GM12878 (cell line): ENCODE results near the gene IFITM2. TPM values are rescaled to one million over a fixed set of nuclear protein-coding genes. Genes with fewer than 3 reads are reported as not detected.

Experiments
- ATAC-seq: fragments of 200-7000 bp; cut with Tn5 transposase; 3 replicates; pipeline ENCODE4 v1.9.1; 2020; ENCODE audit warnings: mild to moderate bottlenecking, moderate library complexity
- BruUV-seq: library from RNA; stranded (reverse); fragments of 400-500 nt; replicated peaks from 2 replicates; lab custom pipeline; 2021; lab: Mats Ljungman, UMichigan
- CTCF ChIA-PET: fragments of 300-600 bp; sonication (Branson Sonifier 250); formaldehyde crosslinking; extraction: SDS; loops from one replicate; lab custom pipeline; 2021; ENCODE audit warnings: inconsistent platforms; lab: Yijun Ruan, JAX
- POLR2A ChIA-PET: fragments of 350-600 bp; formaldehyde crosslinking; extraction: SDS; loops from one replicate; lab custom pipeline; 2021; ENCODE audit warnings: inconsistent platforms; lab: Charles Lee
- RAD21 ChIA-PET: fragments of 300-600 bp; sonication (Branson Sonifier 250); formaldehyde crosslinking; loops from one replicate; lab custom pipeline; 2023; ENCODE audit warnings: antibody characterized with exemption; ENCODE audit not compliant: unreplicated experiment; lab: Charles Lee
- SMC1A ChIA-PET: fragments of 300-600 bp; sonication (Branson Sonifier 250); formaldehyde crosslinking; loops from one replicate; lab custom pipeline; 2023; ENCODE audit not compliant: unreplicated experiment, uncharacterized antibody; lab: Charles Lee
- DNase-seq: peaks from one replicate; pipeline ENCODE4 v3.0.0-alpha.2; 2011; ENCODE audit warnings: low read depth, low spot score
- FAIRE-seq: peaks from 3 replicates; lab custom pipeline; 2011; peaks lifted over from hg19 to GRCh38; lab: Jason Lieb, UNC
- H2AFZ ChIP-seq: 2 replicates; pipeline ENCODE4 v1.6.0; 2011; ENCODE audit warnings: low read depth, low read length, control low read depth; ENCODE audit not compliant: control insufficient read depth
- H3K27ac ChIP-seq: 2 replicates; pipeline ENCODE4 v1.5.1; 2011; ENCODE audit warnings: control low read depth; ENCODE audit not compliant: control insufficient read depth, insufficient read depth
- H3K27me3 ChIP-seq, 2 experiments: replicated peaks in 1 of 2; 2 replicates each; pipeline versions ENCODE4 v1.6.0 to v1.6.1; 2011; ENCODE audit warnings: low read length in 1 of 2; ENCODE audit not compliant: control insufficient read depth in 2 of 2, insufficient read depth in 2 of 2
- H3K36me3 ChIP-seq, 2 experiments: 2 replicates each; pipeline ENCODE4 v1.5.1; 2011; ENCODE audit warnings: low read length in 1 of 2; ENCODE audit not compliant: control insufficient read depth in 2 of 2, insufficient read depth in 2 of 2
- H3K4me1 ChIP-seq: 2 replicates; pipeline ENCODE4 v1.6.1; 2011; ENCODE audit warnings: mild to moderate bottlenecking, low read length, moderate library complexity, mixed read lengths; ENCODE audit not compliant: control insufficient read depth, insufficient read depth
- H3K4me2 ChIP-seq: 2 replicates; pipeline ENCODE4 v1.6.0; 2011; ENCODE audit warnings: control low read depth; ENCODE audit not compliant: control insufficient read depth, insufficient read depth
- H3K4me3 ChIP-seq: fragments of 200-600 bp; sonication (generic); 2 replicates; pipeline ENCODE4 v1.5.1; 2016
- H3K79me2 ChIP-seq: 2 replicates; pipeline ENCODE4 v1.6.0; 2011; ENCODE audit warnings: low read length; ENCODE audit not compliant: control insufficient read depth, insufficient read depth
- H3K9ac ChIP-seq: 2 replicates; pipeline ENCODE4 v1.8.0; 2011; ENCODE audit warnings: low read length, control low read depth, mixed read lengths; ENCODE audit not compliant: control insufficient read depth, insufficient read depth
- H3K9me3 ChIP-seq: replicated peaks from 3 replicates; pipeline ENCODE4 v1.5.1; 2011; ENCODE audit warnings: mild to moderate bottlenecking, low read length; ENCODE audit not compliant: control insufficient read depth, insufficient read depth
- H4K20me1 ChIP-seq: 2 replicates; pipeline ENCODE4 v1.6.0; 2011; ENCODE audit not compliant: control insufficient read depth, insufficient read depth
- CEBPB ChIP-seq, 2 experiments: fragments of 150-350 bp in 1 of 2; IDR thresholded peaks; 2 replicates each; pipeline ENCODE4 v1.6.1; 2012 to 2014; ENCODE audit warnings: low read depth in 2 of 2, low read length in 2 of 2, borderline replicate concordance in 1 of 2, inconsistent platforms in 1 of 2
- CHD2 ChIP-seq: IDR thresholded peaks from 2 replicates; pipeline ENCODE4 v1.6.1; 2011; ENCODE audit warnings: low read depth, low read length, improper control_type of control experiment, borderline replicate concordance
- EP300 ChIP-seq, 2 experiments: fragments of 150-350 bp in 1 of 2; IDR thresholded peaks; 2 replicates each; pipeline ENCODE4 v1.6.1; 2011 to 2012; ENCODE audit warnings: low read depth in 2 of 2, low read length in 2 of 2, borderline replicate concordance in 1 of 2, improper control_type of control experiment in 1 of 2, inconsistent platforms in 1 of 2; ENCODE audit not compliant: control insufficient read depth in 1 of 2
- ESRRA ChIP-seq: IDR thresholded peaks from 2 replicates; pipeline ENCODE4 v1.6.1; 2012; ENCODE audit warnings: mild to moderate bottlenecking, low read length, improper control_type of control experiment
- KAT2A ChIP-seq: conservative IDR thresholded peaks from 2 replicates; pipeline ENCODE4 v1.6.1; 2011; ENCODE audit warnings: low read depth, low read length; ENCODE audit not compliant: control insufficient read depth
- MAX ChIP-seq: IDR thresholded peaks from 2 replicates; pipeline ENCODE4 v1.6.1; 2012; ENCODE audit warnings: low read depth, low read length, improper control_type of control experiment
- MEF2B ChIP-seq: fragments of 450-650 bp; IDR thresholded peaks from 2 replicates; pipeline ENCODE4 v1.6.1; 2018; ENCODE audit warnings: mild to moderate bottlenecking, moderate library complexity; ENCODE audit not compliant: partially characterized antibody, poor library complexity, severe bottlenecking
- MYB ChIP-seq: fragments of 150-350 bp; IDR thresholded peaks from 2 replicates; pipeline ENCODE4 v1.6.1; 2014; ENCODE audit warnings: mild to moderate bottlenecking, low read depth, low read length, borderline replicate concordance
- NR2F1 ChIP-seq: fragments of 450-650 bp; conservative IDR thresholded peaks from 2 replicates; pipeline ENCODE4 v1.6.1; 2017; ENCODE audit warnings: mild to moderate bottlenecking
- NRF1 ChIP-seq: conservative IDR thresholded peaks from 2 replicates; pipeline ENCODE4 v1.6.1; 2011; ENCODE audit warnings: mild to moderate bottlenecking, low read depth, low read length, improper control_type of control experiment
- PAX5 ChIP-seq: IDR thresholded peaks from 2 replicates; pipeline ENCODE4 v1.6.1; 2011; ENCODE audit warnings: low read depth, low read length, borderline replicate concordance
- POLR2AphosphoS2 ChIP-seq: IDR thresholded peaks from 2 replicates; pipeline ENCODE4 v1.6.1; 2011; ENCODE audit warnings: low read depth, mild to moderate bottlenecking, low read length, improper control_type of control experiment, moderate library complexity
- RCOR1 ChIP-seq: conservative IDR thresholded peaks from 2 replicates; pipeline ENCODE4 v1.6.1; 2012; ENCODE audit warnings: low read depth, low read length, improper control_type of control experiment
- SIN3A ChIP-seq: IDR thresholded peaks from 2 replicates; pipeline ENCODE4 v1.6.1; 2012; ENCODE audit warnings: low read depth, low read length, improper control_type of control experiment
- STAT3 ChIP-seq: IDR thresholded peaks from 2 replicates; pipeline ENCODE4 v1.6.1; 2011; ENCODE audit warnings: low read depth, low read length, improper control_type of control experiment
- TCF12 ChIP-seq: IDR thresholded peaks from 2 replicates; pipeline ENCODE4 v1.6.1; 2011; ENCODE audit warnings: low read depth, mild to moderate bottlenecking, low read length
- WGBS: methylation state at CpG from one replicate; pipeline ENCODE4 v1.1.6; 2016; ENCODE audit warnings: low lambda C conversion rate; ENCODE audit not compliant: insufficient replicate concordance, insufficient coverage; ENCODE audit errors: missing lambda C conversion rate; 5-methylcytosine and 5-hydroxymethylcytosine counted together
- in situ Hi-C: fragments of 300-500 bp; cut with MboI; formaldehyde crosslinking; loops from 9 replicates; pipeline ENCODE4 v1.14.3; 2018; ENCODE audit warnings: mixed read lengths
- intact Hi-C: fragments of 100-400 bp; cut with micrococcal nuclease; formaldehyde crosslinking; loops from one replicate; pipeline ENCODE4 v1.14.2; 2022; ENCODE audit not compliant: unreplicated experiment
- polyA plus RNA-seq, 11 experiments: library from polyadenylated mRNA; depleted of rRNA in 4 of 11; unstranded in 6 of 11; stranded (reverse) in 5 of 11; fragments of >200 nt; fragmentation: Nextera tagmentation in 4 of 11; fragmentation: Illumina TruSeq in 1 of 11; extraction: Ambion mirVana in 4 of 11; extraction: Trizol in 1 of 11; gene quantifications; 1 replicate in 1 of 11; 2 replicates in 10 of 11; pipeline versions ENCODE4 v1.2.1 to v1.2.3, GENCODE V29; 2011 to 2016; ENCODE audit warnings: inconsistent platforms in 2 of 11, missing spikeins in 2 of 11, low read depth in 1 of 11
- total RNA-seq, 4 experiments: library from RNA; depleted of rRNA in 3 of 4; stranded (reverse); fragments of >200 nt in 3 of 4; fragmentation: Illumina TruSeq in 1 of 4; extraction: Trizol in 1 of 4; gene quantifications; 2 replicates each; pipeline versions ENCODE4 v1.2.1 to v1.2.3, GENCODE V29; 2013 to 2021
- TF ChIP-seq, protein P1 (sequence below): fragments of 450-650 bp; IDR thresholded peaks from 2 replicates; pipeline ENCODE4 v1.6.1; 2017; ENCODE audit warnings: mild to moderate bottlenecking, moderate library complexity
- TF ChIP-seq, protein P2 (sequence below): IDR thresholded peaks from 2 replicates; pipeline ENCODE4 v1.6.1; 2011; ENCODE audit warnings: low read depth, mild to moderate bottlenecking, low read length, moderate library complexity, borderline replicate concordance; ENCODE audit errors: extremely low read depth

The IFITM2 gene
- total and polyA plus RNA-seq, 10 of the 15 experiments (the other 5 are each of a cell fraction or from before 2014, with no cell fraction given), result 116 to 3,672 (median 724) TPM

DNA sequence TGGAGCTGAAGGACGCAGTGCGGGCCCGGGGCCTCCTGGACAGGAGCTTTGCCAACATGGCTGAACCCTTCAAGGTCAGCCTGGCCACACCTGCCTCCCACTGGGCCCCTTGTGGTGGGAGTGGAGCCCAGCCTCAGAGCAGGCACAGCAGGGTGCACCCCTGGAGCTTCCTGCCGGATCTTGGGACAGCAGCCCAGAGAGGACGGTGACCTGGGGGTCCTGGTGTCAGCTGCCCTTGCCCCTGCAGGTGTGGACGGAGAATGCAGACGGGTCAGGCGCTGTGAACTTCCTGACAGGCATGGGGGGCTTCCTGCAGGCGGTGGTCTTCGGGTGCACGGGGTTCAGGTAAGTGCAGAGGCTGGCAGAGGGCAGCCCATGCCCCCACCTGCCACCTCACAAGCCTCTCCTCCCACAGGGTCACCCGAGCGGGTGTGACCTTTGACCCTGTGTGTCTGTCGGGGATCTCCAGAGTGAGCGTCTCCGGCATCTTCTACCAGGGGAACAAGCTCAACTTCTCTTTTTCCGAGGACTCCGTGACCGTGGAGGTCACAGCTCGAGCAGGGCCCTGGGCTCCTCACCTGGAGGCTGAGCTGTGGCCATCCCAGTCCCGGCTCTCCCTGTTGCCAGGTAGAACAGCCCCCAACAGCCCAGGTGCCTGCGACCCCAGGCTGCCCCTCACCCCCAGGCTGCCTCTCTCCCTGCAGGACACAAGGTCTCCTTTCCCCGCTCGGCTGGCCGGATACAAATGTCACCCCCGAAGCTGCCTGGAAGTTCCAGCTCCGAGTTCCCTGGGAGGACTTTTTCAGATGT, 13.6 kb upstream of the IFITM2 start (continued):
- TF ChIP-seq NR2F1 (peak; percentile 85), MAX (no peak), SIN3A (no peak), MYB (no peak)

DNA sequence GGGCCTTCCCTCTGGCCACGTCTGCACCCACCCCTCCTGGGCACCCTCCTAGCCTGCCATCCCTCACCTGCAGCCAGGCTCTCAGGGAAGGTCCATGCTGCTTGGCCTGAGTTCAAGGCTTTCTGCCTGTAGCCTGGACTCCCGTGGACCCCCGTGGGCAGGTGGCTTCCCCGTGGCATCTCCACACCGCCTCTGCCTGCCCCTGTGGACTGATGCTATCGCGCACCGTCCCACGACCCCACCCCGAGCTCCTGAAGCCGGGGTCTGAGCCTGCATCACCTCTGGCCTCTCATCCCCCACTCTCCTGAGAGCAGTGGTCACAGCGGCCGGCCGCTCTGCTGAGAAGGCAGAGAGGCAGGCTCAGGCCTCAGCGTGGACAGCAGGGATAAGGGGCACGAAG, 12.8 kb upstream of the IFITM2 start:
- Histone ChIP-seq H3K79me2 (no peaks in the 10 kb centered on the region), H4K20me1 (no peaks in the 10 kb centered on the region), H3K9ac (no peak overlapping the region), H3K4me2 (no peak overlapping the region), H3K9me3 (no peaks in the 10 kb centered on the region), H3K4me1 (no peaks in the 10 kb centered on the region), H3K27ac (no peak overlapping the region), H3K27me3 (no peaks in the 10 kb centered on the region; a peak in 1 of 4 replicates), H2AFZ (no peak overlapping the region), H3K36me3 (no peaks in the 10 kb centered on the region), H3K4me3 (no peak overlapping the region)
- ATAC-seq, result no peak
- ChIA-PET SMC1A (interaction anchor here (1.2 to 1.5 kb wide), 3 partner anchors 11 to 34 kb away, joined by 3 read pairs; no protein-coding TSS in a partner anchor), POLR2A (interaction anchor here (1.5 kb wide), 1 partner anchor 10 kb away, joined by 4 read pairs; no protein-coding TSS in a partner anchor), RAD21 (interaction anchor here (0.8 kb wide), 1 partner anchor 11 kb away, joined by 3 read pairs; no protein-coding TSS in a partner anchor), CTCF (no interaction called here)
- in situ Hi-C loops, result no loop called here
- DNase-seq, result no peak
- FAIRE-seq, result no peak
- intact Hi-C loops, result no loop called here
- no TSS peak for BruUV-seq
- WGBS, result 83% methylated on average over 16 of the region's 16 CpGs
- TF ChIP-seq, protein P1, sequence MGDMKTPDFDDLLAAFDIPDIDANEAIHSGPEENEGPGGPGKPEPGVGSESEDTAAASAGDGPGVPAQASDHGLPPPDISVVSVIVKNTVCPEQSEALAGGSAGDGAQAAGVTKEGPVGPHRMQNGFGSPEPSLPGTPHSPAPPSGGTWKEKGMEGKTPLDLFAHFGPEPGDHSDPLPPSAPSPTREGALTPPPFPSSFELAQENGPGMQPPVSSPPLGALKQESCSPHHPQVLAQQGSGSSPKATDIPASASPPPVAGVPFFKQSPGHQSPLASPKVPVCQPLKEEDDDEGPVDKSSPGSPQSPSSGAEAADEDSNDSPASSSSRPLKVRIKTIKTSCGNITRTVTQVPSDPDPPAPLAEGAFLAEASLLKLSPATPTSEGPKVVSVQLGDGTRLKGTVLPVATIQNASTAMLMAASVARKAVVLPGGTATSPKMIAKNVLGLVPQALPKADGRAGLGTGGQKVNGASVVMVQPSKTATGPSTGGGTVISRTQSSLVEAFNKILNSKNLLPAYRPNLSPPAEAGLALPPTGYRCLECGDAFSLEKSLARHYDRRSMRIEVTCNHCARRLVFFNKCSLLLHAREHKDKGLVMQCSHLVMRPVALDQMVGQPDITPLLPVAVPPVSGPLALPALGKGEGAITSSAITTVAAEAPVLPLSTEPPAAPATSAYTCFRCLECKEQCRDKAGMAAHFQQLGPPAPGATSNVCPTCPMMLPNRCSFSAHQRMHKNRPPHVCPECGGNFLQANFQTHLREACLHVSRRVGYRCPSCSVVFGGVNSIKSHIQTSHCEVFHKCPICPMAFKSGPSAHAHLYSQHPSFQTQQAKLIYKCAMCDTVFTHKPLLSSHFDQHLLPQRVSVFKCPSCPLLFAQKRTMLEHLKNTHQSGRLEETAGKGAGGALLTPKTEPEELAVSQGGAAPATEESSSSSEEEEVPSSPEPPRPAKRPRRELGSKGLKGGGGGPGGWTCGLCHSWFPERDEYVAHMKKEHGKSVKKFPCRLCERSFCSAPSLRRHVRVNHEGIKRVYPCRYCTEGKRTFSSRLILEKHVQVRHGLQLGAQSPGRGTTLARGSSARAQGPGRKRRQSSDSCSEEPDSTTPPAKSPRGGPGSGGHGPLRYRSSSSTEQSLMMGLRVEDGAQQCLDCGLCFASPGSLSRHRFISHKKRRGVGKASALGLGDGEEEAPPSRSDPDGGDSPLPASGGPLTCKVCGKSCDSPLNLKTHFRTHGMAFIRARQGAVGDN, result no peak
- TF ChIP-seq CHD2 (no peak), EP300 (IDR thresholded peaks at IDR 0.05; ENCODE audit: borderline replicate concordance in 1 of 2, control insufficient read depth in 1 of 2, low read depth in 2 of 2, low read length in 2 of 2) (no peak), PAX5 (no peak), KAT2A (no peak), RCOR1 (no peak), TCF12 (no peak), NRF1 (no peak), POLR2AphosphoS2 (no peak), ESRRA (no peak), MEF2B (no peak), STAT3 (no peak), CEBPB (IDR thresholded peaks at IDR 0.05; ENCODE audit: borderline replicate concordance in 1 of 2, low read depth in 2 of 2, low read length in 2 of 2) (no peak)
- TF ChIP-seq, protein P2, sequence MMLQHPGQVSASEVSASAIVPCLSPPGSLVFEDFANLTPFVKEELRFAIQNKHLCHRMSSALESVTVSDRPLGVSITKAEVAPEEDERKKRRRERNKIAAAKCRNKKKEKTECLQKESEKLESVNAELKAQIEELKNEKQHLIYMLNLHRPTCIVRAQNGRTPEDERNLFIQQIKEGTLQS, result no peak
